Prostate gland (tissue), 2 donors: Measurements from ENCODE around the gene SLC66A2.

Experiments used
- CTCF ChIP-seq, 4 experiments: fragments of 200-600 bp in 2 of 4; fragments of 450-650 bp in 2 of 4; sonication (generic) in 2 of 4; IDR thresholded peaks; 1 replicate in 3 of 4; 2 replicates in 1 of 4; pipeline ENCODE4 v1.5.1; 2016 to 2019; ENCODE audit warnings: antibody characterized with exemption in 4 of 4, mild to moderate bottlenecking in 2 of 4, moderate library complexity in 2 of 4
- POLR2A ChIP-seq: fragments of 450-650 bp; IDR thresholded peaks from one replicate; pipeline ENCODE4 v1.6.1; 2016; ENCODE audit warnings: antibody characterized with exemption, mild to moderate bottlenecking
- POLR2AphosphoS5 ChIP-seq: sonication (generic); formaldehyde crosslinking; IDR thresholded peaks from one replicate; pipeline ENCODE4 v1.6.1; 2017; ENCODE audit warnings: antibody characterized with exemption

GRCh38 chr18:79898952-79899608, 52.4 kb downstream of the SLC66A2 start:
- no peak for TF ChIP-seq POLR2AphosphoS5
- TF ChIP-seq POLR2A = no peak
- TF ChIP-seq CTCF (IDR thresholded peaks at IDR 0.05) = no peak
